K562 (cell line): Measurements from ENCODE around the gene TTLL3. TPM values are rescaled to one million over a fixed set of nuclear protein-coding genes. Genes with fewer than 3 reads are reported as not detected.

ENCODE experiments used
- CBFB ChIP-seq: sonication (generic); formaldehyde crosslinking; IDR thresholded peaks from 2 replicates; pipeline ENCODE4 v1.4.0; 2020; ENCODE audit warnings: mild to moderate bottlenecking, missing genetic modification reagents
- CBX3 ChIP-seq, 2 experiments: IDR thresholded peaks; 1 replicate in 1 of 2; 2 replicates in 1 of 2; pipeline ENCODE4 v1.6.1; 2012; ENCODE audit warnings: inconsistent platforms in 2 of 2, low read length in 2 of 2, borderline replicate concordance in 1 of 2, control low read depth in 1 of 2
- ILF3 ChIP-seq: fragments of 450-650 bp; IDR thresholded peaks from 2 replicates; pipeline ENCODE4 v1.6.1; 2018; ENCODE audit warnings: antibody characterized with exemption, mild to moderate bottlenecking, moderate library complexity, borderline replicate concordance
- TEAD4 ChIP-seq, 2 experiments: sonication (generic) in 1 of 2; formaldehyde crosslinking in 1 of 2; IDR thresholded peaks; 2 replicates each; pipeline versions ENCODE4 v1.6.1 to v1.8.0; 2012 to 2022; ENCODE audit warnings: borderline replicate concordance in 1 of 2, inconsistent platforms in 1 of 2, low read length in 1 of 2, mild to moderate bottlenecking in 1 of 2, missing genetic modification reagents in 1 of 2
- ZFPM2 ChIP-seq: fragments of 250-450 bp; sonication (Bioruptor Pico); IDR thresholded peaks from 2 replicates; pipeline ENCODE4 v1.5.1; 2022; ENCODE audit warnings: mild to moderate bottlenecking
- polyA plus RNA-seq, 8 experiments: library from polyadenylated mRNA; depleted of rRNA in 4 of 8; stranded (reverse) in 5 of 8; unstranded in 3 of 8; fragments of >200 nt; fragmentation: Nextera tagmentation in 2 of 8; fragmentation: Illumina TruSeq in 1 of 8; extraction: Ambion mirVana in 2 of 8; extraction: Trizol in 1 of 8; gene quantifications; 2 replicates each; pipeline versions ENCODE4 v1.2.1 to v1.2.3, GENCODE V29; 2011 to 2014; ENCODE audit warnings: inconsistent platforms in 1 of 8, missing spikeins in 1 of 8
- total RNA-seq, 7 experiments: library from RNA; depleted of rRNA in 6 of 7; stranded (reverse); fragments of >200 nt in 6 of 7; fragmentation: Illumina TruSeq in 2 of 7; extraction: Trizol in 2 of 7; gene quantifications; 2 replicates each; pipeline versions ENCODE4 v1.2.1 to v1.2.3, GENCODE V29; 2011 to 2021; ENCODE audit warnings: low replicate concordance in 1 of 7
- TF ChIP-seq, protein P1 (sequence below): fragments of 450-650 bp; IDR thresholded peaks from 2 replicates; pipeline ENCODE4 v1.6.1; 2016; ENCODE audit warnings: low read depth
- TF ChIP-seq, protein P2 (sequence below): fragments of 250-450 bp; sonication (Bioruptor Pico); IDR thresholded peaks from 2 replicates; pipeline ENCODE4 v1.4.0; 2020; ENCODE audit warnings: mild to moderate bottlenecking, moderate library complexity
- TF ChIP-seq, protein P3 (sequence below): fragments of 150-350 bp; IDR thresholded peaks from 2 replicates; pipeline ENCODE4 v1.6.1; 2014; ENCODE audit warnings: low read depth, mild to moderate bottlenecking, low read length, borderline replicate concordance
- TF ChIP-seq, protein P4 (sequence below): sonication (generic); formaldehyde crosslinking; IDR thresholded peaks from 2 replicates; pipeline ENCODE4 v1.8.0; 2022; ENCODE audit warnings: mild to moderate bottlenecking, missing genetic modification reagents

The TTLL3 gene
- total and polyA plus RNA-seq, 9 of the 15 experiments (the other 6 are each of a cell fraction or from before 2014, with no cell fraction given) = 8.9 to 106 (median 33.2) TPM

DNA sequence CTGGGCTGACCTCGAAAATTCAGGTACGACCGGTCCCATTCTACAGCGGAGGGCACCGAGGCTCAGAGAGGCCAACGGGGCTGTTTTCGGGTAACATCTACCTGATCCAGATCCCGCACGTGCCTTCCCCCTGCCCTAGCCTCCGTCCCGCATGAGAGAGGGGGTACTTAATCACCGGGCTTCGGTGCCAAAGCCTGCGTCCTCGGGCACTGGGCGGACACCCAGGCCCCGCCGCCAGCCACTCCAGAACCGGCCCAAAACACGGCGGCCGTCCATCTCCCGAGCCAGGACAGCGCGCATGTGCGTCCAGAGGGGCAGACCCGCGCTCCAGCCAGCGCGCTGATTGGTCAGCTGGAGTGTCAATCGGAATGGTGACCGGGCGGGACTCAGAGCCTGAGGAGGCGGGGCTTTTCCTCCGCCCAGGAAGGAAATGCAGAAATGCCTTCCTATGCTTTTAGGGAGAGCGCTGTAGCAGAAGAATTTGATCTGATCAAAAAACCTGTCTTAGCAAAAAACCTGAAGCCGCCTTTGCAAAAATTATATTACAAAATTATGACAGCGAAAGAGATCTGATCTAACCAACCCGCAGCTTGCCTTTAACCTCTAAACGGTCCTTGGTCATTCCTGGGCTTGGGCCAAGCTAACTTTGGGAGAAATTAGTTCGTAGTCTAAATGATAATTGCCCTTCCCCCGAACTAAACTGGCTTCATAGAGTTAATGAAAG is 33.8 kb downstream of the TTLL3 start, which contains the start of gene RPUSD3 (continued):
- TF ChIP-seq, protein P1, sequence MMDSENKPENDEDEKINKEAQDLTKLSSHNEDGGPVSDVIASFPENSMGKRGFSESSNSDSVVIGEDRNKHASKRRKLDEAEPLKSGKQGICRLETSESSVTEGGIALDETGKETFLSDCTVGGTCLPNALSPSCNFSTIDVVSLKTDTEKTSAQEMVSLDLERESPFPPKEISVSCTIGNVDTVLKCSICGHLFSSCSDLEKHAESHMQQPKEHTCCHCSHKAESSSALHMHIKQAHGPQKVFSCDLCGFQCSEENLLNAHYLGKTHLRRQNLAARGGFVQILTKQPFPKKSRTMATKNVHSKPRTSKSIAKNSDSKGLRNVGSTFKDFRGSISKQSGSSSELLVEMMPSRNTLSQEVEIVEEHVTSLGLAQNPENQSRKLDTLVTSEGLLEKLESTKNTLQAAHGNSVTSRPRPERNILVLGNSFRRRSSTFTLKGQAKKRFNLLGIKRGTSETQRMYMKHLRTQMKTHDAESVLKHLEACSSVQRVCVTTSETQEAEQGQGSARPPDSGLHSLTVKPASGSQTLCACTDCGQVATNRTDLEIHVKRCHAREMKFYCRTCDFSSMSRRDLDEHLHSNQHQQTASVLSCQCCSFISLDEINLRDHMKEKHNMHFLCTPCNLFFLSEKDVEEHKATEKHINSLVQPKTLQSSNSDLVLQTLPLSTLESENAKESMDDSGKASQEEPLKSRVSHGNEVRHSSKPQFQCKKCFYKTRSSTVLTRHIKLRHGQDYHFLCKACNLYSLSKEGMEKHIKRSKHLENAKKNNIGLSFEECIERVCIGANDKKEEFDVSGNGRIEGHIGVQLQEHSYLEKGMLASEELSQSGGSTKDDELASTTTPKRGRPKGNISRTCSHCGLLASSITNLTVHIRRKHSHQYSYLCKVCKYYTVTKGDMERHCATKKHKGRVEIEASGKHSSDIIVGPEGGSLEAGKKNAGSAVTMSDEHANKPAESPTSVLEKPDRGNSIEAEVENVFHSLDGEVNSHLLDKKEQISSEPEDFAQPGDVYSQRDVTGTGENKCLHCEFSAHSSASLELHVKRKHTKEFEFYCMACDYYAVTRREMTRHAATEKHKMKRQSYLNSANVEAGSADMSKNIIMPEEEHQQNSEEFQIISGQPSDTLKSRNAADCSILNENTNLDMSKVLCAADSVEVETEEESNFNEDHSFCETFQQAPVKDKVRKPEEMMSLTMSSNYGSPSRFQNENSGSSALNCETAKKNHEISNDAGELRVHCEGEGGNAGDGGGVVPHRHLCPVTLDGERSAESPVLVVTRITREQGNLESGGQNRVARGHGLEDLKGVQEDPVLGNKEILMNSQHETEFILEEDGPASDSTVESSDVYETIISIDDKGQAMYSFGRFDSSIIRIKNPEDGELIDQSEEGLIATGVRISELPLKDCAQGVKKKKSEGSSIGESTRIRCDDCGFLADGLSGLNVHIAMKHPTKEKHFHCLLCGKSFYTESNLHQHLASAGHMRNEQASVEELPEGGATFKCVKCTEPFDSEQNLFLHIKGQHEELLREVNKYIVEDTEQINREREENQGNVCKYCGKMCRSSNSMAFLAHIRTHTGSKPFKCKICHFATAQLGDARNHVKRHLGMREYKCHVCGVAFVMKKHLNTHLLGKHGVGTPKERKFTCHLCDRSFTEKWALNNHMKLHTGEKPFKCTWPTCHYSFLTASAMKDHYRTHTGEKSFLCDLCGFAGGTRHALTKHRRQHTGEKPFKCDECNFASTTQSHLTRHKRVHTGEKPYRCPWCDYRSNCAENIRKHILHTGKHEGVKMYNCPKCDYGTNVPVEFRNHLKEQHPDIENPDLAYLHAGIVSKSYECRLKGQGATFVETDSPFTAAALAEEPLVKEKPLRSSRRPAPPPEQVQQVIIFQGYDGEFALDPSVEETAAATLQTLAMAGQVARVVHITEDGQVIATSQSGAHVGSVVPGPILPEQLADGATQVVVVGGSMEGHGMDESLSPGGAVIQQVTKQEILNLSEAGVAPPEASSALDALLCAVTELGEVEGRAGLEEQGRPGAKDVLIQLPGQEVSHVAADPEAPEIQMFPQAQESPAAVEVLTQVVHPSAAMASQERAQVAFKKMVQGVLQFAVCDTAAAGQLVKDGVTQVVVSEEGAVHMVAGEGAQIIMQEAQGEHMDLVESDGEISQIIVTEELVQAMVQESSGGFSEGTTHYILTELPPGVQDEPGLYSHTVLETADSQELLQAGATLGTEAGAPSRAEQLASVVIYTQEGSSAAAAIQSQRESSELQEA = no peak
- no peak for TF ChIP-seq ZFPM2 (CRISPR knock-in tag)
- no peak for TF ChIP-seq ILF3
- no peak for TF ChIP-seq CBX3 (IDR thresholded peaks at IDR 0.05; ENCODE audit: borderline replicate concordance in 1 of 2, low read length in 2 of 2)
- TF ChIP-seq, protein P2, sequence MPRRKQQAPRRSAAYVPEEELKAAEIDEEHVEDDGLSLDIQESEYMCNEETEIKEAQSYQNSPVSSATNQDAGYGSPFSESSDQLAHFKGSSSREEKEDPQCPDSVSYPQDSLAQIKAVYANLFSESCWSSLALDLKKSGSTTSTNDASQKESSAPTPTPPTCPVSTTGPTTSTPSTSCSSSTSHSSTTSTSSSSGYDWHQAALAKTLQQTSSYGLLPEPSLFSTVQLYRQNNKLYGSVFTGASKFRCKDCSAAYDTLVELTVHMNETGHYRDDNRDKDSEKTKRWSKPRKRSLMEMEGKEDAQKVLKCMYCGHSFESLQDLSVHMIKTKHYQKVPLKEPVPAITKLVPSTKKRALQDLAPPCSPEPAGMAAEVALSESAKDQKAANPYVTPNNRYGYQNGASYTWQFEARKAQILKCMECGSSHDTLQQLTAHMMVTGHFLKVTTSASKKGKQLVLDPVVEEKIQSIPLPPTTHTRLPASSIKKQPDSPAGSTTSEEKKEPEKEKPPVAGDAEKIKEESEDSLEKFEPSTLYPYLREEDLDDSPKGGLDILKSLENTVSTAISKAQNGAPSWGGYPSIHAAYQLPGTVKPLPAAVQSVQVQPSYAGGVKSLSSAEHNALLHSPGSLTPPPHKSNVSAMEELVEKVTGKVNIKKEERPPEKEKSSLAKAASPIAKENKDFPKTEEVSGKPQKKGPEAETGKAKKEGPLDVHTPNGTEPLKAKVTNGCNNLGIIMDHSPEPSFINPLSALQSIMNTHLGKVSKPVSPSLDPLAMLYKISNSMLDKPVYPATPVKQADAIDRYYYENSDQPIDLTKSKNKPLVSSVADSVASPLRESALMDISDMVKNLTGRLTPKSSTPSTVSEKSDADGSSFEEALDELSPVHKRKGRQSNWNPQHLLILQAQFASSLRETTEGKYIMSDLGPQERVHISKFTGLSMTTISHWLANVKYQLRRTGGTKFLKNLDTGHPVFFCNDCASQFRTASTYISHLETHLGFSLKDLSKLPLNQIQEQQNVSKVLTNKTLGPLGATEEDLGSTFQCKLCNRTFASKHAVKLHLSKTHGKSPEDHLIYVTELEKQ (CRISPR knock-in tag) = no peak
- TF ChIP-seq, protein P3, sequence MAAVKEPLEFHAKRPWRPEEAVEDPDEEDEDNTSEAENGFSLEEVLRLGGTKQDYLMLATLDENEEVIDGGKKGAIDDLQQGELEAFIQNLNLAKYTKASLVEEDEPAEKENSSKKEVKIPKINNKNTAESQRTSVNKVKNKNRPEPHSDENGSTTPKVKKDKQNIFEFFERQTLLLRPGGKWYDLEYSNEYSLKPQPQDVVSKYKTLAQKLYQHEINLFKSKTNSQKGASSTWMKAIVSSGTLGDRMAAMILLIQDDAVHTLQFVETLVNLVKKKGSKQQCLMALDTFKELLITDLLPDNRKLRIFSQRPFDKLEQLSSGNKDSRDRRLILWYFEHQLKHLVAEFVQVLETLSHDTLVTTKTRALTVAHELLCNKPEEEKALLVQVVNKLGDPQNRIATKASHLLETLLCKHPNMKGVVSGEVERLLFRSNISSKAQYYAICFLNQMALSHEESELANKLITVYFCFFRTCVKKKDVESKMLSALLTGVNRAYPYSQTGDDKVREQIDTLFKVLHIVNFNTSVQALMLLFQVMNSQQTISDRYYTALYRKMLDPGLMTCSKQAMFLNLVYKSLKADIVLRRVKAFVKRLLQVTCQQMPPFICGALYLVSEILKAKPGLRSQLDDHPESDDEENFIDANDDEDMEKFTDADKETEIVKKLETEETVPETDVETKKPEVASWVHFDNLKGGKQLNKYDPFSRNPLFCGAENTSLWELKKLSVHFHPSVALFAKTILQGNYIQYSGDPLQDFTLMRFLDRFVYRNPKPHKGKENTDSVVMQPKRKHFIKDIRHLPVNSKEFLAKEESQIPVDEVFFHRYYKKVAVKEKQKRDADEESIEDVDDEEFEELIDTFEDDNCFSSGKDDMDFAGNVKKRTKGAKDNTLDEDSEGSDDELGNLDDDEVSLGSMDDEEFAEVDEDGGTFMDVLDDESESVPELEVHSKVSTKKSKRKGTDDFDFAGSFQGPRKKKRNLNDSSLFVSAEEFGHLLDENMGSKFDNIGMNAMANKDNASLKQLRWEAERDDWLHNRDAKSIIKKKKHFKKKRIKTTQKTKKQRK = no peak
- TF ChIP-seq, protein P4, sequence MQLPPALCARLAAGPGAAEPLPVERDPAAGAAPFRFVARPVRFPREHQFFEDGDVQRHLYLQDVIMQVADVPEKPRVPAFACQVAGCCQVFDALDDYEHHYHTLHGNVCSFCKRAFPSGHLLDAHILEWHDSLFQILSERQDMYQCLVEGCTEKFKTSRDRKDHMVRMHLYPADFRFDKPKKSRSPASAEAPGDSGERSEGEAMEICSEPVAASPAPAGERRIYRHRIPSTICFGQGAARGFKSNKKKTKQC (CRISPR knock-in tag) = peak; percentile 22; the same call in 1 of the 2 replicates
- TF ChIP-seq CBFB (CRISPR knock-in tag) = 0 out of 2 replicates have a peak, but pooled peaks have one; percentile 74
- 0 out of 2 replicates have a peak, but pooled peaks have one; percentile 23 for TF ChIP-seq TEAD4 (IDR thresholded peaks at IDR 0.05; ENCODE audit: low read length)
- no peak for TF ChIP-seq TEAD4 (CRISPR knock-in tag; IDR thresholded peaks at IDR 0.05; ENCODE audit: borderline replicate concordance)
